IPS-18a (cell line): Measurements from ENCODE around the gene FAM227B.
"Not testable (repeated sequence)": the region's sequence is repeated elsewhere in the genome, so short reads cannot be mapped to it uniquely, and the experiment has no call there.

Experiments
- H3K27ac ChIP-seq: one replicate; pipeline ENCODE4 v1.5.1; 2013; ENCODE audit warnings: low read length
- H3K27me3 ChIP-seq: one replicate; pipeline ENCODE4 v1.6.1; 2013; ENCODE audit warnings: mild to moderate bottlenecking, low read length; ENCODE audit not compliant: control insufficient read depth, insufficient read depth
- H3K36me3 ChIP-seq: one replicate; pipeline ENCODE4 v1.6.1; 2013; ENCODE audit warnings: low read depth, low read length; ENCODE audit not compliant: control insufficient read depth
- H3K4me1 ChIP-seq: one replicate; pipeline ENCODE4 v1.6.1; 2013; ENCODE audit warnings: low read depth, low read length; ENCODE audit not compliant: control insufficient read depth
- H3K4me3 ChIP-seq: one replicate; pipeline ENCODE4 v1.5.1; 2013; ENCODE audit warnings: low read length
- H3K9ac ChIP-seq: one replicate; pipeline ENCODE4 v1.6.1; 2013; ENCODE audit warnings: mild to moderate bottlenecking, low read length, moderate library complexity
- H3K9me3 ChIP-seq: one replicate; pipeline ENCODE4 v1.6.1; 2013; ENCODE audit warnings: low read depth, low read length; ENCODE audit not compliant: control insufficient read depth

The FAM227B gene

DNA sequence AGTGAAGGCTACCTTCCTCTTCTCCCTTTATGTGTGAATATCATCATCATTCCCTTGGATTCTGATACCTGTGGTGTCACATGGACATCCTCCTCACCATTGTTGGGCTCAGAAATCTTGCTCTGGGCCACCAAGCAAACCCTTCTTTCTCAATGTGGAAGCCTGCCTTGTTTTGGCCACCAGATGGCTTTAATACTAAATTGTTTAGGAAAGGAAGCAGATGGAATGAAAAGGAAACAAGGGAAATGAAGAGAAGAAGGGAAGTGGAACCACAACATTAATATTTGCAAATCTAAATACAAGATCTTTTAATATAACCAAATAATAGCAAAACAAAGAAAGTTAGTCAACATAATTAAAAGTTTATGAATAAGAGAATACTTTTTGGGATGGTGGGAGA, 14.0 kb downstream of the FAM227B start:
- Histone ChIP-seq H3K27me3 (no peaks in the 10 kb centered on the region), H3K36me3 (no peaks in the 10 kb centered on the region), H3K9ac (no peak overlapping the region), H3K9me3 (no peaks in the 10 kb centered on the region), H3K4me3 (no peak overlapping the region), H3K27ac (no peak overlapping the region), H3K4me1 (no peaks in the 10 kb centered on the region)

DNA sequence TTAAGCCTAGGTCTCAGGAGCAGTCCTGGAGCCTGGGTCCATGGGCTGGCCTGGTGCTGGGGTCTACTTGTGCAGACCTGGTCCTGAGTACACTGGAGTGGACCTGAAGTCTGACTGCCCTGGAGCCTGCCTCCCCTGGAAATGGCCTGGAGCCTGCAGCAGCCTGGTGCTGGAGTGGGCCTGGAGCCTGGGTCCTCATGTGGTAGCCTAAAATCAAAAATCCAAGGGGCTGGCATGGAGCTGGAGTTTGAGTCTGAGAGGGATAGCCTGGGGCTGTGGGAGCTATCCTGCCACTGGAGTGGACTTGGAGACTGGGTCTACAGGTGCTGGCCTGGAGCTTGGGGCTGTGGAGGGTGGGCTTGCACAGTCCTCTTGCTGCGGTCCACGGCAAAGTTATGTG, 15.0 kb downstream of the FAM227B start:
- Histone ChIP-seq H3K36me3 (no peaks in the 10 kb centered on the region), H3K9me3 (no peaks in the 10 kb centered on the region), H3K27ac (no peak overlapping the region), H3K4me1 (no peaks in the 10 kb centered on the region), H3K9ac (no peak overlapping the region), H3K4me3 (no peak overlapping the region), H3K27me3 (no peaks in the 10 kb centered on the region)

DNA sequence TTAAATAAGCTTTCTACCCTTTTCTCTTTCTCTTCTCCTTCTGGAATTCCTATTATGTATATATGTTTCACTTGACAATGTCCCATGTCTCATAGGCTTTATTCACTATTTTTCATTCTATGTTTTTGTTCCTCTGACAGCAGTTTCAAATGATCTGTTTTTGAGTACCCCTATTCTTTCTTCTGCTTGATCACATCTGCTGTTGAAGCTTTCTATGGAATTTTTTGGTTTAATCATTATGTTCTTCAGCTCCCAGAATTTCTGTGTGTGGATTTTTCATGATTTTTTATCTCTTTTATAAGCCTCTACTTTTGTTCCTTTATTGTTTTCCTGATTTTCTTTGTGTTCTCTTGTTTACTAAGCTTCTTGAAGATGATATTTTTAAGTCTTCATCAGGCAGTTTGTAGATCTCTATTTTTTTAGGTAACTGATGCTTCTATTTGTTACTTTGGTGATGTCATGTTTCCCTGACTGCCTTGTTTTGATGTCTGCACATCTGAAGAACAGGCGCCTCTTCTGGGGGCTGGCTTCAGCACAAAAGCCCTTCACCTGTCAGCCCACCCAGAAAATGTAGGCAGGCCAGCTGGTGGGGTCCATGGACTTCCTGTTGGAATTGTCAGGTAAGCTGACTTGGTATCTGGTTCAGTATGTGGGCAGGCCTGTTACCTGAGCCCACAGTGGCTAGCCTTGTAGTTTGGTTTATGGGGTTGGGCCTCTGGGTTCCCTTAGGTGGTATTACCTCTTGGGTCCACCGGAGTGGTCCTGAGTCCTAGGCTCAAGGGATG, 15.8 kb downstream of the FAM227B start:
- Histone ChIP-seq H3K9me3 (no peaks in the 10 kb centered on the region), H3K4me1 (no peaks in the 10 kb centered on the region), H3K27ac (no peak overlapping the region), H3K36me3 (no peaks in the 10 kb centered on the region), H3K9ac (no peak overlapping the region), H3K4me3 (no peak overlapping the region), H3K27me3 (no peaks in the 10 kb centered on the region)

DNA sequence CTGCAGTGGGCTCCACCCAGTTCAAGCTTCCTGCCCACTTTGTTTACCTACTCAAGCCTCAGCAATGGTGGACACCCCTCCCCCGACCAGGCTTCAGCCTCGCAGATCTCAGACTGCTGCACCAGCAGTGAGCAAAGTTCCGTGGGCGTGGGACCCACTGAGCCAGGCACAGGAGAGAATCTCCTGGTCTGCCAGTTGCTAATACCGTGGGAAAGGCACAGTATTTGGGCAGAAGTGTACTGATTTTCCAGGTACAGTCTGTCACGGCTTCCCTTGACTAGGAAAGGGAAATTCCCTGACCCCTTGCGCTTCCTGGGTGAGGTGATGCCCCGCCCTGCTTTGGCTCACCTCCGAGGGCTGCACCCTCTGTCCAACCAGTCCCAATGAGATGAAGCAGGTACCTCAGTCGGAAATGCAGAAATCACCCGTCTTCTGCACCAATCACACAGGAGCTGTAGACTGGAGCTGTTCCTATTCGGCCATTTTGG, 27.7 kb downstream of the FAM227B start:
- not testable (repeated sequence) for H3K9me3 ChIP-seq, H3K27me3 ChIP-seq, H3K9ac ChIP-seq, H3K4me3 ChIP-seq, H3K4me1 ChIP-seq, H3K36me3 ChIP-seq, H3K27ac ChIP-seq

DNA sequence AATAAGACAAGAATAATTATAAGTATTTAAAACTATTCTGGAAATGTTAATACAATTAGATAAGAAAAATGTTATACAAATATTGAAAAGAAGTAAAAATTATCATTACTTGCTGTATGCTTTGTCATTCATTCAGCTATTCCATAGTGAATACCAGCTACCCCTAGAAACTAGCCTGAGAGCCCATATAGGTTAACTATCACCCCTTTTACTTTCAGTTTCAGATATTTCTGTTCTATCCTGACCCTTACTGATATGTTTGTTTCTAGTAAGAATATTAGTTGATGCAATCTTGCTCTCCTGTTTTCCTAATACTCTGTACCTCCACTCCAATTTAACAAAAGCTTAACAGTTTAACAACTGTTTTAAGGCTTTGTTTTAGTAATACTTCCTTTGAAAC, 31.6 kb downstream of the FAM227B start:
- H3K9ac ChIP-seq: no peak overlapping the region
- no peak overlapping the region for H3K4me3 ChIP-seq

DNA sequence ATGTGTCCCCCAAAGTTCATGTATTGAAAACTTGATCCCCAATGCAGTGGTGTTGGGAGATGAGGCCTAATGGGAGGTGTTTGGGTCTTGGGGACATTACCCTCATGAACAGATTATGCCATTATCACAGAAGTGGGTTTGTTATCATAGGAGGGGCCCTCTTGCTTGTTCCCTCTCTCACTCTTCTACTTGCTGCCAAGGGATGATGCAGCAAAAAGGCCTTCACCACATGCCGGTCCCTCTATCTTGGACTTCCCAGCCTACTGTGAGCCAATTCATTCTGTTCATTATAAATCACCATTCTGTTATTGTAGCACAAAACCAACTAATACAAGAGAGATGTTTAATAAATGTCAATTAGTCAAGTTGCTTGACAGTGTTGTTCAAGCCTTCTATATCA, 47.2 kb downstream of the FAM227B start:
- Histone ChIP-seq H3K9ac (no peak overlapping the region), H3K27ac (no peak overlapping the region), H3K4me1 (no peaks in the 10 kb centered on the region), H3K9me3 (no peaks in the 10 kb centered on the region), H3K36me3 (no peaks in the 10 kb centered on the region), H3K4me3 (no peak overlapping the region), H3K27me3 (no peaks in the 10 kb centered on the region)

More for the DNA sequence above, 31.6 kb downstream of the FAM227B start:
- Histone ChIP-seq H3K27me3 (no peaks in the 10 kb centered on the region), H3K4me1 (no peaks in the 10 kb centered on the region), H3K9me3 (no peaks in the 10 kb centered on the region), H3K36me3 (no peaks in the 10 kb centered on the region), H3K27ac (no peak overlapping the region)

DNA sequence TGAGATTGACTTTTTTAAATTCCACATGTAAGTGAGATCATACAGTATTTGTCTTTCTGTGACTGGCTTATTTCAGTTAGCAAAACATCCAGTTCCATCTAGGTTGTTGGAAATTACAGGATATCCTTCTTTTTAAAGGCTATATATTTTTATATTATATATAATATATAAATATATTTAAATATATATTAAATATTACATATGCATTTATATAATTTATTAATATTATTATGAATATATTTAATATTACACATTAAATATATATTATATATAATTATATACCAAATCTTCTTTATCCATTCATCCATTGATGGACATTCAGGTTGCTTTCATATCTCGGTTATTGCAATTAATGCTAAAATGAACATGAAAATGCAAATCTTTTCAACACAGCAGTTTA, 49.9 kb downstream of the FAM227B start:
- no peak overlapping the region for H3K4me3 ChIP-seq
- H3K36me3 ChIP-seq: no peaks in the 10 kb centered on the region
- no peak overlapping the region for H3K27ac ChIP-seq
- no peak overlapping the region for H3K9ac ChIP-seq
- H3K4me1 ChIP-seq: no peaks in the 10 kb centered on the region
- H3K9me3 ChIP-seq: no peaks in the 10 kb centered on the region
- H3K27me3 ChIP-seq: no peaks in the 10 kb centered on the region

DNA sequence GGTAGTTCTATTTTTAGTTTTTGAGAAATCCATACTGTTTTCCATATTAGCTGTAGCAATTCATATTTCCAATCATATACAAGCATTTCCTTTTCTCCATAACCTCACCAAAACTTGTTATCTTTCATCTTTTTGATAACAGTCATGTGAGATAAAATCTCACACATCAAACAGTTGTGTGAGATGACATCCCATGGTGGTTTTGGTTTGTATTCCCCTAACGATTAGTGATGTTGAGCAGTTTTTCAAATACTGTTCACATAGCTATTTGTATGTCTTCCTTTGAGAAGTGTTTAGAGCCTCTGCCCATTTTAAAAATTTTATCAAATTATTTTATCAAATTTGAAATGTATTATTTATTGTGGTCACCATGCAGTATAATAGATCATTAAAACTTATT, 50.4 kb downstream of the FAM227B start:
- Histone ChIP-seq H3K4me3 (no peak overlapping the region), H3K4me1 (no peaks in the 10 kb centered on the region), H3K27ac (no peak overlapping the region), H3K9me3 (no peaks in the 10 kb centered on the region), H3K9ac (no peak overlapping the region), H3K36me3 (no peaks in the 10 kb centered on the region), H3K27me3 (no peaks in the 10 kb centered on the region)

DNA sequence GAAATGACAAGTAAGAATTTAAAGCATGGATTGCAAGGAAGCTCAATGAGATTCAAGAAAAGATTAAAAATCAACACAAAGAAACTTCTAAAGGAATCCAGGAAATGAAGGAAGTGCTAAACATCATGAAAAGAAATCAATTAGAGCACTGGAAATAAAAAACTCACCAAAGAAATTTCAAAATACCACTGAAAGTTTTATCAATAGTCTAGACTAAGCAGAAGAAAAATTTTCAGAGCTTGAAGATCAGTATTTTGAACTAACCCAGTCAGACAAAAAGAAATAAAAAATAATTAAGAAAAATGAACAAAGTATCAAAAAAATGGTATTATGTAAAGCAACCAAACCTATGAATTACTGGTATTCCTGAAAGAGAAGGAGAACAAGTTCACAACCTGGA, 60.6 kb downstream of the FAM227B start:
- Histone ChIP-seq H3K27me3 (no peaks in the 10 kb centered on the region), H3K9me3 (no peaks in the 10 kb centered on the region), H3K4me3 (no peak overlapping the region), H3K36me3 (no peaks in the 10 kb centered on the region), H3K27ac (no peak overlapping the region), H3K4me1 (no peaks in the 10 kb centered on the region), H3K9ac (no peak overlapping the region)

DNA sequence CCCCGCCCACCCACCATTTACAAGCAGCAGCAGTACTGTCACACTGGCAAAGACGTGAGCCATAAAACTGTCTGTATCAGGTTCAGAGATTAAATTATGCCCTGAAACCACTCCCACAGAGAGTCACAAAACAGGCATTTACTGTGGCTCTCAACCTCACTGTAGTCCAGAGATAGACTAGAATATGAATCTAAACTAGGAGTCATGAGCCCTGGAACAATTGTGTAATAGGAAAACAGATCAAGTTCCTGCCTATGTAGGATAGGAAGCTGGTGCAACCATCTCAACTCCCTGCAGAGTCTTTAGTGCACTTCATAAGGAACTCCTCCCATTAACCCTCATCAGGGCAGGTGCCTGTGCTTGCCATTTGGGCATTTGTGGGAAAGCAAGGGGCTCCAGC, 61.7 kb downstream of the FAM227B start:
- Histone ChIP-seq H3K9ac (no peak overlapping the region), H3K27ac (no peak overlapping the region), H3K36me3 (no peaks in the 10 kb centered on the region), H3K9me3 (no peaks in the 10 kb centered on the region), H3K4me3 (no peak overlapping the region), H3K27me3 (no peaks in the 10 kb centered on the region), H3K4me1 (no peaks in the 10 kb centered on the region)

DNA sequence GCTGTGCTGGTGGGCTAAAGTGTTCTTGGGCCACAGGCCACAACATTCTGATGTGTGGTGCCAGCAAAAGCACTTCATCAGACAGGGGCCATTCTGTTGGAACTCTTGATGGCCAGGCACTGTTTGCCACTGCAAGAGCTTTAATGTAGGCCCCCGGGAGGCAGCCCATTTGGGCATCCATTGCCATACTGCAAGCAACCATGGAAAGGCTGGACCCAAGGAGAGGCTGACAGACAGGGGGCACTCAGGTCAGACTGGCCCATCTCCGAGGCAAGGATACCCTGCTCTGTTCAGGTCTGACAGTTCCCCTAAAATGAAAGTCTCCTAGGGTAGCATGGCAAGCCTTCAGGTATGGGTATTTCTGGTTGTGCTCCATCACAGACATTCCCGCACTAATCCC, 64.2 kb downstream of the FAM227B start:
- Histone ChIP-seq H3K36me3 (no peaks in the 10 kb centered on the region), H3K9me3 (no peaks in the 10 kb centered on the region), H3K27ac (no peak overlapping the region), H3K27me3 (no peaks in the 10 kb centered on the region), H3K4me1 (no peaks in the 10 kb centered on the region), H3K9ac (no peak overlapping the region), H3K4me3 (no peak overlapping the region)

DNA sequence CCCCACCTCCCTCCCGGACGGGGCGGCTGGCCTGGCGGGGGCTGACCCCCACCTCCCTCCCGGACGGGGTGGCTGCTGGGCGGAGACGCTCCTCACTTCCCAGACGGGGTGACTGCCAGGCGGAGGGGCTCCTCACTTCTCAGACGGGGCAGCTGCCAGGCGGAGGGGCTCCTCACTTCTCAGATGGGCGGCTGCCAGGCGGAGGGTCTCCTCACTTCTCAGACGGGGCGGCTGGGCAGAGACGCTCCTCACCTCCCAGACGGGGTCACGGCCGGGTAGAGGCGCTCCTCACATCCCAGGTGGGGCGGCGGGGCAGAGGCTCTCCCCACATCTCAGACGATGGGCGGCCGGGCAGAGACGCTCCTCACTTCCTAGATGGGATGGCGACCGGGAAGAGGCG, 70.3 kb downstream of the FAM227B start:
- not testable (repeated sequence) for H3K9me3 ChIP-seq, H3K4me1 ChIP-seq, H3K27ac ChIP-seq, H3K27me3 ChIP-seq, H3K9ac ChIP-seq, H3K4me3 ChIP-seq, H3K36me3 ChIP-seq
